GM12878 (cell line): ENCODE results near the gene KPNA1.

ENCODE experiments used
- CREB1 ChIP-seq: IDR thresholded peaks from 2 replicates; pipeline ENCODE4 v1.6.1; 2012; ENCODE audit warnings: low read depth, mild to moderate bottlenecking, inconsistent platforms
- ESRRA ChIP-seq: IDR thresholded peaks from 2 replicates; pipeline ENCODE4 v1.6.1; 2012; ENCODE audit warnings: mild to moderate bottlenecking, low read length, improper control_type of control experiment
- EZH2 ChIP-seq: IDR thresholded peaks from 2 replicates; pipeline ENCODE4 v1.6.1; 2012; ENCODE audit warnings: low read depth, mild to moderate bottlenecking, control low read depth, inconsistent platforms, low read length, borderline replicate concordance; ENCODE audit not compliant: control insufficient read depth
- NFXL1 ChIP-seq: fragments of 450-650 bp; IDR thresholded peaks from 2 replicates; pipeline ENCODE4 v1.6.1; 2017; ENCODE audit warnings: antibody characterized with exemption, mild to moderate bottlenecking, borderline replicate concordance
- SRF ChIP-seq, 2 experiments: IDR thresholded peaks; 2 replicates each; pipeline ENCODE4 v1.6.1; 2011; ENCODE audit warnings: low read depth in 2 of 2, low read length in 2 of 2, mild to moderate bottlenecking in 1 of 2, moderate library complexity in 1 of 2
- ZNF274 ChIP-seq: IDR thresholded peaks from one replicate; pipeline ENCODE4 v1.8.0; 2011; ENCODE audit not compliant: insufficient read length, insufficient read depth
- TF ChIP-seq, protein P1 (sequence below): IDR thresholded peaks from 2 replicates; pipeline ENCODE4 v1.6.1; 2011; ENCODE audit warnings: low read depth, low read length, improper control_type of control experiment, borderline replicate concordance

DNA sequence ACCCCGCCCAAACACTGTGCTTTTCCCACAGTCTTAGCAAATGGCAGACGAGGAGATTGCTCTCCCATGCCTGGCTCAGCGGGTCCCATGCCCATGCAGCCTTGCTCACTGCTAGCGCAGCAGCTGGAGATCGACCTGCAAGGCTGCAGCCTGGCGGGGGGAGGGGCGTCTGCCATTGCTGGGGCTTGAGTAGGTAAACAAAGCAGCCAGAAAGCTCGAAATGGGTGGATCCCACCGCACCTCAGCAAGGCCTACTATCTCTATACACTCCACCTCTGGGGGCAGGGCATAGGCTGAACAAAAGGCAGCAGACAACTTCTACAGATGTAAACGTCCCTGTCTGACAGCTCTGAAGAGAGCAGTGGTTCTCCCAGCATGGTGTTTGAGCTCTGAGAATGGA lies 71.6 kb downstream of the KPNA1 start:
- TF ChIP-seq NFXL1 (no peak), SRF (IDR thresholded peaks at IDR 0.05; ENCODE audit: low read depth in 2 of 2, low read length in 2 of 2) (no peak), CREB1 (no peak), ZNF274 (no peak), EZH2 (no peak), ESRRA (no peak)
- TF ChIP-seq, protein P1, sequence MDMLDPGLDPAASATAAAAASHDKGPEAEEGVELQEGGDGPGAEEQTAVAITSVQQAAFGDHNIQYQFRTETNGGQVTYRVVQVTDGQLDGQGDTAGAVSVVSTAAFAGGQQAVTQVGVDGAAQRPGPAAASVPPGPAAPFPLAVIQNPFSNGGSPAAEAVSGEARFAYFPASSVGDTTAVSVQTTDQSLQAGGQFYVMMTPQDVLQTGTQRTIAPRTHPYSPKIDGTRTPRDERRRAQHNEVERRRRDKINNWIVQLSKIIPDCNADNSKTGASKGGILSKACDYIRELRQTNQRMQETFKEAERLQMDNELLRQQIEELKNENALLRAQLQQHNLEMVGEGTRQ: no peak
